Endothelial cell (in vitro differentiated cells): ENCODE data around the gene SS18. TPM values are rescaled to one million over a fixed set of nuclear protein-coding genes. Genes with fewer than 3 reads are reported as not detected.

ENCODE experiments used
- DNase-seq: peaks from one replicate; pipeline ENCODE4 v3.0.0; 2021; ENCODE audit warnings: low spot score
- H3K27ac Mint-ChIP-seq: one replicate; pipeline ENCODE4 v1.8.0; 2021; ENCODE audit warnings: mixed read lengths, inconsistent platforms; ENCODE audit not compliant: unreplicated experiment
- H3K27me3 Mint-ChIP-seq: one replicate; pipeline ENCODE4 v1.8.0; 2021; ENCODE audit warnings: mild to moderate bottlenecking, moderate library complexity, mixed read lengths, inconsistent platforms; ENCODE audit not compliant: unreplicated experiment
- H3K36me3 Mint-ChIP-seq: one replicate; pipeline ENCODE4 v1.8.0; 2021; ENCODE audit warnings: mild to moderate bottlenecking, low read depth, mixed read lengths, inconsistent platforms; ENCODE audit not compliant: unreplicated experiment
- H3K4me1 Mint-ChIP-seq: one replicate; pipeline ENCODE4 v1.8.0; 2021; ENCODE audit warnings: mild to moderate bottlenecking, mixed read lengths, inconsistent platforms; ENCODE audit not compliant: unreplicated experiment
- H3K4me3 Mint-ChIP-seq: one replicate; pipeline ENCODE4 v1.8.0; 2021; ENCODE audit warnings: mild to moderate bottlenecking, mixed read lengths, inconsistent platforms; ENCODE audit not compliant: unreplicated experiment
- H3K9me3 Mint-ChIP-seq: one replicate; pipeline ENCODE4 v1.8.0; 2021; ENCODE audit warnings: mixed read lengths, inconsistent platforms; ENCODE audit not compliant: unreplicated experiment
- total RNA-seq: library from RNA; stranded (reverse); fragmentation: NEBNext Ultra II Directional; extraction: Animal tissue kit (Norgen Biotek cat#: 25700); gene quantifications from one replicate; pipeline ENCODE4 v1.2.1, GENCODE V29; 2021; ENCODE audit not compliant: unreplicated experiment
- TF ChIP-seq, protein P1 (sequence below): fragments of 200-600 bp; sonication (generic); IDR thresholded peaks from one replicate; pipeline ENCODE4 v1.5.0; 2021; ENCODE audit warnings: antibody characterized with exemption; ENCODE audit not compliant: unreplicated experiment

SS18 gene
- total RNA-seq, 1 donor from 2014 or later: 94.6 TPM

DNA sequence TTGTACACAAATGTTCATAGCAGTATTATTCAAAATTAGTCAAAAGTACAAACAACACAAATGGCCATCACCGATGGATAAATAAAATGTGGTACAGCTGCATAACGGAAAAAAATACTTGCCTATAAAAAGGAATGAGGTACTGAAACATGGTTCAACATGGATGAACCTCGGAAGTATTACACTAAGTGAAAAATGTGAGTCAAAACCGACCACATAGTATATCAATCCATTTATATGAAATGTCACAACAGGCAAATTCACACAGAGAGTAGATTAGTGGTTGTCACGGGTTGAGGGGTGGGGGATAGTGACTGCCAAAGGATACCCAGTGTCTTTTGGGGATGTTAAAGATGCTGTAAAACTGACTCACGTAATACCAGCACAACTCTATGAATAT lies 3.5 kb downstream of the SS18 start:
- TF ChIP-seq, protein P1, sequence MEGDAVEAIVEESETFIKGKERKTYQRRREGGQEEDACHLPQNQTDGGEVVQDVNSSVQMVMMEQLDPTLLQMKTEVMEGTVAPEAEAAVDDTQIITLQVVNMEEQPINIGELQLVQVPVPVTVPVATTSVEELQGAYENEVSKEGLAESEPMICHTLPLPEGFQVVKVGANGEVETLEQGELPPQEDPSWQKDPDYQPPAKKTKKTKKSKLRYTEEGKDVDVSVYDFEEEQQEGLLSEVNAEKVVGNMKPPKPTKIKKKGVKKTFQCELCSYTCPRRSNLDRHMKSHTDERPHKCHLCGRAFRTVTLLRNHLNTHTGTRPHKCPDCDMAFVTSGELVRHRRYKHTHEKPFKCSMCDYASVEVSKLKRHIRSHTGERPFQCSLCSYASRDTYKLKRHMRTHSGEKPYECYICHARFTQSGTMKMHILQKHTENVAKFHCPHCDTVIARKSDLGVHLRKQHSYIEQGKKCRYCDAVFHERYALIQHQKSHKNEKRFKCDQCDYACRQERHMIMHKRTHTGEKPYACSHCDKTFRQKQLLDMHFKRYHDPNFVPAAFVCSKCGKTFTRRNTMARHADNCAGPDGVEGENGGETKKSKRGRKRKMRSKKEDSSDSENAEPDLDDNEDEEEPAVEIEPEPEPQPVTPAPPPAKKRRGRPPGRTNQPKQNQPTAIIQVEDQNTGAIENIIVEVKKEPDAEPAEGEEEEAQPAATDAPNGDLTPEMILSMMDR: no peak
- Mint-ChIP-seq H3K4me3 (no peak overlapping the region), H3K27me3 (peaks cover 7% of the 10 kb centered on the region), H3K27ac (no peak overlapping the region), H3K9me3 (no peaks in the 10 kb centered on the region), H3K36me3 (no peaks in the 10 kb centered on the region), H3K4me1 (peaks cover 17% of the 10 kb centered on the region)
- no peak for DNase-seq

DNA sequence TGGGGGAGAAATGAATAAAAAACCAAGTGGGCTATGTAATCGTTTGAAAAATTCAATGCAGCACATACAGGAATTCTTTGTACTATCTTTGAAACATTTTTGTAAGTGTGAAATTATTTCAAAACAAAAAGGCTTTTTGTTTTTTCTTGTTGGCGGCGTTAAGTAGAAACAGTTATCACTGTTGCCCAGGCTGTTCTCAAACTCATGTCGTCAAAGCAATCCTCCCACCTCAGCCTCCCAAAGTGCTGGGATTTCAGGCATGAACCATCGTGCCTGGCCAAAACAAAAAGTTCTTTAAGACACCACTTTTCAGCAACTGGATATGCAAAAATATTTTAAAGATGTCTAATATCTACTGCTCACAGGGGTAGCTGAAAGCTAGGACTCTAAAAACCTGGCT lies 5.4 kb downstream of the SS18 start:
- TF ChIP-seq, protein P1: no peak
- H3K36me3 Mint-ChIP-seq: no peaks in the 10 kb centered on the region
- H3K27me3 Mint-ChIP-seq: peaks cover 4% of the 10 kb centered on the region
- no peak overlapping the region for H3K27ac Mint-ChIP-seq
- DNase-seq: no peak
- peaks cover 13% of the 10 kb centered on the region for H3K4me1 Mint-ChIP-seq
- no peak overlapping the region for H3K4me3 Mint-ChIP-seq
- no peaks in the 10 kb centered on the region for H3K9me3 Mint-ChIP-seq

- no peak overlapping the region for H3K4me3 Mint-ChIP-seq
- no peaks in the 10 kb centered on the region for H3K36me3 Mint-ChIP-seq
- H3K4me1 Mint-ChIP-seq: peaks cover 3% of the 10 kb centered on the region
- DNase-seq: no peak
- TF ChIP-seq, protein P1: no peak
- H3K27me3 Mint-ChIP-seq: peaks cover 4% of the 10 kb centered on the region
- H3K9me3 Mint-ChIP-seq: no peaks in the 10 kb centered on the region
- H3K27ac Mint-ChIP-seq: no peak overlapping the region
Observed at GRCh38 chr18:26083099-26083498, 7.3 kb downstream of the SS18 start.

DNA sequence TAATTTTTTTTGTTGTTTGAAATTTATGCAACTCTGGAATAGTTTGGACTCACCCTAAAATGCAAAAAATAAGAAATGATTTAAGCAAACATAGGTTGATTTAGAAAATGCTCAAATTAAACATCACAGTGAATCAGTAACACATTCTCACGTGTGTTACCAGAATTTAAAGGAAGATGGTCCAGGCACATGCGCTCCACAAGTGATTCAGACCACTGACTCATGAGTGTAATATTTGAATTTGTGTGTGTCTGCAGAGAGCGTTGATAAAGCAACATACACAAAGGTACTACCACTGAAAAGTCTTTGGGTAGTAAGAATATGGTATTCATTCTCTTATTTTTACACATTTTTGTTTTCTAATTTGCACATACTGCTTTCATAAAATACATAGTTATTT lies 7.9 kb downstream of the SS18 start:
- Mint-ChIP-seq H3K9me3 (no peaks in the 10 kb centered on the region), H3K36me3 (peaks cover 6% of the 10 kb centered on the region), H3K4me1 (no peaks in the 10 kb centered on the region), H3K27ac (no peak overlapping the region), H3K4me3 (no peak overlapping the region), H3K27me3 (peaks cover 4% of the 10 kb centered on the region)
- DNase-seq: no peak
- TF ChIP-seq, protein P1: no peak

DNA sequence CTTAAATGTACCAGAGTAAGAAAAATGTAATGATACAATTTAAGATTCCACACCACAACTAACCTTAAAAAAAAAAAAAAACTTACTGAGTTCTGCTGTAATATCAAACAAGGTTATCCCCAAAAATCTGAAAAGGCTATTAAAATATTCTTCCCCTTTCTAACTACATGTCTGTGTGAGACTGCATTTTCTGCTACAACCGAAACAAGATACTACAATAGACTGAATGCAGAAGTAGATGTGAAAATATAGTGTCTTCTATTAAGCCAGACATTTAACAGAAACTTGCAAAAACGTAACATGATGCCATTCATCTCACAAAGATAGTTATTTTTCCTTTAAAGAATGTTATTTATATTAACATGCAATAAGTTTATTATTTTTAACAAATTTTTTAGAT lies 16.2 kb downstream of the SS18 start:
- no peaks in the 10 kb centered on the region for H3K4me1 Mint-ChIP-seq
- peaks cover 31% of the 10 kb centered on the region for H3K36me3 Mint-ChIP-seq
- no peaks in the 10 kb centered on the region for H3K9me3 Mint-ChIP-seq
- no peak overlapping the region for H3K27ac Mint-ChIP-seq
- no peak for DNase-seq
- TF ChIP-seq, protein P1: no peak
- H3K4me3 Mint-ChIP-seq: no peak overlapping the region
- peaks cover 2% of the 10 kb centered on the region for H3K27me3 Mint-ChIP-seq
